Gastrocnemius medialis (tissue), 4 donors: ENCODE data around the gene DSTYK.

Experiments used
- CTCF ChIP-seq, 5 experiments: fragments of 450-650 bp in 3 of 5; fragments of 200-600 bp in 2 of 5; sonication (generic) in 2 of 5; IDR thresholded peaks in 4 of 5; conservative IDR thresholded peaks in 1 of 5; 1 replicate in 4 of 5; 2 replicates in 1 of 5; pipeline ENCODE4 v1.5.1; 2016 to 2019; ENCODE audit warnings: antibody characterized with exemption in 5 of 5, mild to moderate bottlenecking in 3 of 5, moderate library complexity in 3 of 5
- POLR2A ChIP-seq, 2 donors: fragments of 450-650 bp; IDR thresholded peaks; one replicate each; pipeline ENCODE4 v1.6.1; 2017; ENCODE audit warnings: antibody characterized with exemption in 2 of 2, mild to moderate bottlenecking in 2 of 2, moderate library complexity in 2 of 2

- TF ChIP-seq CTCF (IDR thresholded peaks at IDR 0.05 in 4 of 5, conservative IDR thresholded peaks at IDR 0.05 in 1 of 5) (no peak), POLR2A (IDR thresholded peaks at IDR 0.05) (peak in 1 of 2 donors; percentile 37)
Measured at GRCh38 chr1:205258719-205259118, 47.2 kb upstream of the DSTYK start.
